GM19468 (cell line): Measurements from ENCODE around the gene RAB8B.

Experiments used
- ATAC-seq: cut with Tn5 transposase; IDR thresholded peaks from one replicate; pipeline ENCODE4 v1.9.1; 2021; ENCODE audit warnings: mild to moderate bottlenecking, moderate library complexity, moderate number of reproducible peaks; ENCODE audit not compliant: unreplicated experiment; ENCODE audit errors: extremely low read depth

Gene RAB8B

DNA sequence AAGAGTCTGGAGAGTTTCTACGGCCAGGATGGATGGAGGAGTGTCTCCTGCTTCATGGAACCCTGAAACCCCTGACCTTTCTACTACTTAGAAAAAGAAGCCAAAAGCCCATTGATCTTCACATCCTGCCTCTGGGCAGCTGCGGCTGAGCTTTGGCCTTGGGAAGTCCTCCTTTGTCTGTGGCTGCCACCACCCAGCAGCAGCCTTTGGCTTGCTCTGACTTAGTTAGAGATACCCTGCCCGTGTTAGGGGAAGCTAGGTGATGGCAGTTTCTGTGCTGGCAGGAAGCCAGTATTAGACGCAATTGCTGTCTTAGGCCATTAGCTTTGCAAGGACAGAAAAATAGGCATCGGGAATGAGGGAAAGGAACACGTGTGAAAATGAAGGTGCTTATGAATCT is 106.8 kb downstream of the RAB8B start:
- no peak for ATAC-seq

GRCh38 chr15:63299943-63300575 is 110.7 kb downstream of the RAB8B start:
- no peak for ATAC-seq

DNA sequence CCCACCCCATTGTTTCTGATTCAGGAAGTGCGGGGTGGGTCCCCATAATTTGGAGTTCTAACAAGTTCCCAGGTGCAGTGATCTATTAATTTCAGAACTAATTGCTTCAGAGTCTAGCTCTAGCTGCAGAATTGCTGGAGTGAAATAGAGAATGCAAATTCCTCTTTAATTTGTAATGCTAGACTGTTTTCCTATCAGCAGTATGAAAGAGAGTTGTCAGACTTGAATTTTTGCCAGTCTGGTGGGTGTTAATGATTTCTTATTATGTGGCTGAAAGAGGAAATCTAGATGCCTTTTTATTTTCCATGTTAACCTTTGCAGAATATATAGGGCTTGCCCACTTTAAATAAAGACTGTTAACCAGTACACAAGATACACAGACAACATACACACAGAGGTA is 111.7 kb downstream of the RAB8B start:
- ATAC-seq, result no peak

DNA sequence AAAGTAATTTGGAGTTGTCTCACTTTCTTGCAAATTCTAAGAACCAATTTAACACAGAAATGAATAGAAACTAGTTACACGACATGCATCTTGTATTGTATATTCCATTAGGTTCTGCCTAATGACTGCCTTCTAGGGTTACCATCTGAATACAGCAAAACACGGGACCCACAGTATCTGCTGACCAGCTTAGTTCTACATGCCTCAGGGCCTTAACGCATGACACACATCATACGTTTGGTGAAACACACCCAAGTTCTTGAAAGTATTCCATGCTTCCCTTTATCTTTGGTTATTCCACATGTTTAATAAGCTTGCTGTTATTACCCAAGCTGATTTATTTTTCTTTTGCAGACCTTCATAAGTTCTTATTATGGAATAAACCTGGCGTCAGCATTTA is 115.9 kb downstream of the RAB8B start:
- ATAC-seq, result no peak

GRCh38 chr15:63306492-63307073 is 117.2 kb downstream of the RAB8B start:
- no peak for ATAC-seq

GRCh38 chr15:63308491-63308890 is 119.1 kb downstream of the RAB8B start:
- no peak for ATAC-seq

DNA sequence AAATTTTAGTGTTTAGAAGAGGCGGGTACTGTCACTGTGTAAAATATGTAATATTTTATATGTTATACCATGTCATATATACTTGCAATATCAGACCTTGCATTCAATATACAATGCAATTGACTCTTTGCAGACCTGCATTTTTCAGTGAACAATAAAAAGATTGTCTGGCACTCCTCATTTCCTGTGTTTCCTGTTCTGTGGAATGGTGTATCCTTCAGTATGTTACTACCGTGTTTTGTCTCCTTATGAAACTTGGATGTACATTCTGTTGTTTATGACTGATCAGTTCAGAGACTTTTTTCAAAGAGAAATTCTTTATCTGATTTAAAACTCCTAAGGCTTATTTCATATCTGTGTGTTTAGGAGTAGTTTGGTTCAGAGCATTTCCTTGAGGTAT is 119.5 kb downstream of the RAB8B start:
- no peak for ATAC-seq

- ATAC-seq, result no peak
Observed at GRCh38 chr15:63310646-63311045, 121.2 kb downstream of the RAB8B start.

DNA sequence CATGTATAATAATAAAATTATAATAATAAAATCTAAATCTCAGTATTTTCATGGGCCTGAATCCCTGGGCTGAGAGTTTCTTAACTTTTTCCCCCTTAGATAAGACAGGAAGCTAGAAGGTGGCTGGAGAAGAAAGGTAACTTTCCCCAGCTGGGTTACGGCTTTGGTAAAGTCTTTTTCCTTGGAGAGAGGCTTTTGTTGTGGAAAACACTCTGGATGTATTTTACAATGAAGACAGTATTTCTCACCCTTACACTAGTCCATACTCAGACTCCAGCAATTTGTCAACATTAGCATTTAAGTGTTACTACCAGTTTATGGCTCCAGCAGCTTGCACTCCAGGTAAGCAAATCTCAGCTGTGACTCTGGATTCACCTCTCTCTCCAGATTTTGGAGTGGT is 122.9 kb downstream of the RAB8B start:
- no peak for ATAC-seq

GRCh38 chr15:63313825-63314224 is 124.4 kb downstream of the RAB8B start:
- ATAC-seq, result no peak

DNA sequence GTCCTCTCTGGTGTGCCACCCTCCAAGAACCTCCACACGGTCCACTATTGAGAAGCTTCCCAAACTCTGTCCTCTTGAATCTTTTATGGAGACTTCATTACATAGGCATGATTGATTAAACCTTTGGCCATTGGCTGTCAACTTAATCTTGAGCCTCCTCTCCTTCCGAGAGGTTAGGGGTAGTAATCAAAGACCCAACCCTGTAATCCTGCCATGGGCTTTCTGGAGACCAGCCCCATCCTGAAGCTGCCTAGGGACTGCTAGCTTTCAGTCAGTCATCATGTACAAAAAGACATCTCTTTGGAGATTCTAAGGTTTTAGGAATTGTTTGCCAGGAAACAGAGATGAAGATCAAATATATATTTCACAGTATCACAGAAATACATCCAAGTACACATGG is 125.0 kb downstream of the RAB8B start:
- ATAC-seq, result no peak
